NAMALWA (cell line): ENCODE results near the gene MRTFA.
"Not testable (repeated sequence)": the region's sequence is repeated elsewhere in the genome, so short reads cannot be mapped to it uniquely, and the experiment has no call there.

ENCODE experiments used
- DNase-seq: peaks from one replicate; pipeline ENCODE4 v3.0.0-alpha.2; 2015; ENCODE audit warnings: low spot score

The MRTFA gene

DNA sequence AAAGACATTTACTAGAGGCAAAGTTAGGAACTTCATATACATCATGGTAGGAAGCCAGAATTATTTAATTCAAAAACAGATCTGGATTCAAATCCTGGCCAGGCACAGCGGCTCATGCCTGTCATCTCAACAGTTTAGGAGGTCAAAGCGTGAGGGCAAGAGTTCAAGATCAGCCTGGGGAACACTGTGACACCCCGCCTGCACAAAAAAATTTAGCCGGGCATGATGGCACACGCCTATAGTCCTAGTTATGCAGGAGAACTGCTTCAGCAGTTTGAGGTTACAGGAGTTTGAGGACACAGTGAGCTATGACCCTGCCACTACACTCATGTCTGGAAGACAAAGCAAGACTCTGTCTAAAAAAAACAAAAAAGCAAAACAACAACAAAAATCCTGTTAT is 8.9 kb downstream of the MRTFA start:
- DNase-seq: no peak

DNA sequence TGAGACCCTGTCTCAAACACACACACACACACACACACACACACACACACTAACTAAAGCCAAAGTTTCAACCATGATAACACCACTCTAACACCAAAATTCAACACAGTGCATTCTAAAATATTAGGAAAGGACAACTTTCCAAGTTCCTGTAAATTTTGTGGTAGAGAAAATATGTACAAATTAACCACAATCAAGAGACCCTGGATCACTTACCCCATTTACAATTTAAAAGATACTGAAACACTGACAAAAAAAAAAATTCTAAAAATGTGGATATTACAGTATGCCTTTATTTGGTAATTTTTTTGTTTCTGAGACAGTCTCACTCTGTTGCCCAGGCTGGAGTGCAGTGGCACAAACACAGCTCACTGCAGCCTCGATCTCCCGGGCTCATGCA is 9.7 kb downstream of the MRTFA start:
- no peak for DNase-seq

DNA sequence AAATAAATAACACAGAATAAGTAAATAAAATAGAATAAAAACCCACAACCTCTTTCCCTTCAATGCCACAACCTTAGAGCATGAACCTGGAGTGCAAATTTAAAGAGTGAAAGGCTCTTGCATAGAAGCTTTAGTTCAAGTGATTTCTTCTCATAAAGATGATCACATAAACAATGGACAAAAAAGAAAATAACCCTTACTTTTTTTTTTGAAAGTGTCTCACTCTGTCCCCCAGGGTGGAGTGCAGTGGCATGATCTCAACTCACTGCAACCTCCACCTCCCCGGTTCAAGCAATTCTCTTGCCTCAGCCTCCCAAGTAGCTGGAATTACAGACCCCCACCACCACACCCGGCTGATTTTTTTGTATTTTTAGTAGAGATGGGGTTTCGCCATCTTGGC is 10.7 kb downstream of the MRTFA start:
- not testable (repeated sequence) for DNase-seq

DNA sequence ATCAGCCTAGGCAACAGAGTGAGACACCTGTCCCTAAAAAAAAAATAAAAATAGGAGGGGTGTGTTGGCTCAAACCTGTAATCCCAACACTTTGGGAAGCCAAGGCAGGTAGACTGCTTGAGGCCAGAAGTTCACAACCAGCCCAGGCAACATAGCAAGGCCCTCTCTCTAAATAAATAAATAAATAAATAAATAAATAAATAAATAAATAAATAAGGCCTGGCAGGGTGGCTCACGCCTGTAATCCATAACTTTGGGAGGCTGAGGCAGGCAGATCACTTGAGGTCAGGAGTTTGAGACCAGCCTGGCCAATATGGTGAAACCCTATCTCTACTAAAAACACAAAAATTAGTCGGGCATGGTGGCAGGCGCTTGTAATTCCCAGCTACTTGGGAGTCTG is 11.2 kb downstream of the MRTFA start:
- not testable (repeated sequence) for DNase-seq

DNA sequence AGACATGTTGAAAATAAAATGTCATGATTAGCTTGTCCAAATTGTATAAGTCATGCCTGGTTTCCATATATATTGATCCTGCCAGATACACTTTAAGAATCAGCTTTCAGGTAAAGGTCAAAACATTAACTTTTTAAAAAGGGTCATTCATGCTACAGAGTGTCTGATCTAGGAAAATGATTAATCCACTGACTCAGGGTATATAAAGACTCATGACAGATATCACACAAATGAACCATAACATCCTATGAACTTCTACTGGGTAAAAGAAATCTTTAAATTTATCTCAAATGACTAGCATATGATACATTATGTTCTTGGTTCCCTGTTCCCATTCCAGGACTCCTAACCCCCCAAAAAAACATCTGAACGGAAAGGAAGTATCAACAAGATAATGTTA is 11.7 kb downstream of the MRTFA start:
- no peak for DNase-seq

DNA sequence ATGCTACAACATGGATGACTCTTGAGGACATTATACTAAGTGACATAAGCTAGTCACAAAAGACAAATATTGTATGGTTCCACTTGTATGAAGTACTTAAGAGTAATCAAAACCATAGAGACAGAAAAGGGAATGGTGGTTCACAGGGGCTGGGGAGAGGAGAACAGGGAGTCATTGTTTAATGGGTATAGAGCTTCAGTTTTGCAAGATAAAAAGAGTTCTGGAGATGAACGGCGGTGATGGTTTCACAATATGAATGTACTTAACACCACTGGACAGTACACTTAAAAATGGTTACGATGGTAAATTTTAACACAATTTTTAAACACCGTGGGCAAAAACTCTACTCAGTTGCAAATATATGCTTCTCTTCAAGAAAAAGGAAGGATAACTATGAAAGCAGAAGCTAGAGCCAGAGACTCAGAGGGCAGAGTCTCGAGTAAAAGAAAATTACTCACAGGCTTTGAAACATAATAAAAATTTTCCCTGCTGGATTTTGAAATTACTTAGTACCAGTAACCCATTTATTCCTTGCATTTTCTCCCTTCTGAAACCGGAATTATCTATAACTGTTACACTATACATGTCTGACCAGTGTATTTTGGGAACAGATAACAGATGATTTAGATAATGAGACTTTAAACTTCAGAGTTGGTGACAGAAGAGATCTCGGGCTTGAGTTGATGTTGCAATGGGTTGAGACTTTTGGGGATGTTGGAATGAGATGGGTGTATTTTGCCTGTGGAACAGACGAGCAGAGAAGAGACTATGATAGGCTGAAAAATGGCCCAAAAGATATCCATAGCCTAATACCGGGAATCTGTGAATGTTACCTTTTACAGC is 15.0 kb downstream of the MRTFA start:
- no peak for DNase-seq

DNA sequence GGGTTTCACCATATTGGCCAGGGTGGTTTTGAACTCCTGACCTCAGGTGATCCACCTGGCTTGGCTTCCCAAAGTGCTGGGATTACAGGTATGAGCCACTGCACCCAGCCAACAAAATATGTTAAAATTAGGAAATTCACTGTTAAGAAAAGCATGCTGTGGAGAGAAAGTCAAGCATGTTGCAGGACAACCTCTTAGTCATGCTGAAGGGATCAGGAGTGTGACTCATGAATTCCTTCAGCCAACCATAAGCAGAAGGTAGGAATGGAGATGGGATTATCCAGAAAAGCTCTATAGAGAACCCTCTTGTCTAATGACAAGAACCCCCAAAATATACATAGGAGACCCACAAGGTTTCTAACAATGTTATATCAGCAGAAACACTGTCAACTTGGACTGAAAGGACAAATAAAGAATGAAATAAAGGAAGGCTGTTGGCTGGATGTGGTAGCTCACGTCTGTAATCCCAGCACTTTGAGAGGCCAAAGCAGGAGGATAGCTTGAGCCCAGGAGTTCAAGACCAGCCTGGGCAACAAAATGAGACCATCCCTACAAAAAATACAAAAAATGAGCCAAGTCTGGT is 16.0 kb downstream of the MRTFA start:
- no peak for DNase-seq

DNA sequence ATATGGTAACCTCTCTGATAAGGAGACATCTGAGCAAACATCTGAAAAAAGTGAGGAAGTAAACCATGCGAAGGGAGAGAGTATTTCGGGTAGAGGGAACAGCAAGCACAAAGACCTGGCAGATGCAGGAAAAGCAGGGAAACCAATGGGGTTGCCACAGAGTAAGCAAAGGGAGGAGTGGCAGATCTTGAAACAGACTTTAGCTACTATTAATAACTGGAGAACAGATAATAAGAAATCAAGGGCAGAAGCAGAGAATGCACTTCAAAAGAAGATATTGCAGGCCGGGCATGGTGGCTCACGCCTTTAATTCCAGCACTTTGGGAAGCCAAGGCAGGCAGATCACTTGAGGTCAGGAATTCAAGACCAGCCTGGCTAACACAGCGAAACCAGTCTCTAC is 18.1 kb downstream of the MRTFA start:
- DNase-seq: no peak

DNA sequence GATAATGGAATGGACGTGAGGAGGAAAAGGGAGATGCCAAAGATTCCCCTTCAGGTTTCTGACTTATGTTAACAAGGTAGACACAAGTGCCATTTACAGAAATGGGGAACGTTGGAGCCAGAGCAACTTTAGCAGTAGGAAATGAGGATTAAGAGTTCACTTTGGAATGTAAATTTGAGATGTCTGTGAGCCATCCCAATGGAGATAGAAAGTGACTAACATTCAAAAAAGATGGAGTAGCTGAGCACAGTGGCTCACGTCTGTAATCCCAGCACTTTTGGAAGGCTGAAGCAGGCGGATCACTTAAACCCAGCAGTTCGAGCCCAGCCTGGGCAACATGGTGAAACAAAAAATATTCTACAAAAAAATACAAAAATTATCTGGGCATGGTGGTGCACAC is 19.9 kb downstream of the MRTFA start:
- no peak for DNase-seq

DNA sequence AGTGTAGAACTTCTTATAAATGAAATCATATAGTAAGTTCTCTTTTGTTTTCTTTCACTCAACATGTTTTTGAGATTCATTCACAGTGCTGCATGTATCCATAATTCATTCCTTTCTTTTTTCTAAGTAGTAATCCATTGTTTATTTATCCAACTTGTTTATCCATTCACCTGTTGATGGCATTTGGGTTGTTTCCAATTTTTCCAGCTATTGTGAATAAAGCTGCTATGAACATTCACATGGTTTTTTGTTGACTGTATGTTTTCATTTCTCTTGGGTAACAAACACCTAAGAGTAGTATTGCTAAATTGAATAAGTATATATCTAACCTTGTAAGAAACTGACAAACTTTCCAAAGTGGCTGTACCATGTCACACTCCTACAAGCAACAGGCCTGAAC is 23.5 kb downstream of the MRTFA start:
- no peak for DNase-seq

DNA sequence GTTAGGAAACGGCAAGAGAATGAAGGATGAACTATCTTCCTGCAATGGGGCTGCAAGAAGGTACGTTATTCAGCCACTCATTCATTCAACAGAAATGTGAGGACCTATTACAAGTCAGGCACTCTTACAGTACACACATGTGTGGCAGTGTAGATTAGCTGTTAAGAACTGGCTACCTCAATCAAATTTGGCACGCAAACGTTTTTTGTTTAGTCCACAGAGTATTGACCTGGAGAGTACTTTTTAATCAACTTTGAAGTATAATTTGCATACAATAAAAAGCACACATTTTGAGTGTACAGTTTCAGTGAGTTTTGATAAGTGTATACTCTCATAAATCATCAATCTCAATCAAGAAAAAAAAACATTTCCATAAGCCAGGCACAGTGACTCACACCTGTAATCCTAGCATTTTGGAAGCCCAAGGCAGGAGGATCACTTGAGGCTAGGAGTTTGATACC is 24.2 kb downstream of the MRTFA start:
- DNase-seq: no peak

DNA sequence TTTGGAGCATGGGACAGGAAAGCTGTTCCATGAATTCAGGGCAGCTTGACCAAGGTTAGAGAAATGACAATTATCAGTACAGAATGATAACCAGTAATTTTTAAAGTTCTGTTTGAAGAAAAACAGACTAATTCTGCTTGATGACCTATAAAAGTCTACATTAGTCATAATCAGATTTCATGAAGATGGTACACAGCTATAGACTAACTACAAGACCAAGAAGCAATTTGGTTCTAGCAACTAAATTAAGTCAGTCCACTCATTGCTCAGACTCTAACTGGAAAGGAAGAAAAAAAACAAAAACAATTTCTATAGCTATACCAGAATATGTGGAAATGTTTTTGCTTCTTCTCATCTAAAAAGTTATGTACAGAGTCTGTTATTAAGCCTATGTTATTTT is 24.9 kb downstream of the MRTFA start:
- no peak for DNase-seq

DNA sequence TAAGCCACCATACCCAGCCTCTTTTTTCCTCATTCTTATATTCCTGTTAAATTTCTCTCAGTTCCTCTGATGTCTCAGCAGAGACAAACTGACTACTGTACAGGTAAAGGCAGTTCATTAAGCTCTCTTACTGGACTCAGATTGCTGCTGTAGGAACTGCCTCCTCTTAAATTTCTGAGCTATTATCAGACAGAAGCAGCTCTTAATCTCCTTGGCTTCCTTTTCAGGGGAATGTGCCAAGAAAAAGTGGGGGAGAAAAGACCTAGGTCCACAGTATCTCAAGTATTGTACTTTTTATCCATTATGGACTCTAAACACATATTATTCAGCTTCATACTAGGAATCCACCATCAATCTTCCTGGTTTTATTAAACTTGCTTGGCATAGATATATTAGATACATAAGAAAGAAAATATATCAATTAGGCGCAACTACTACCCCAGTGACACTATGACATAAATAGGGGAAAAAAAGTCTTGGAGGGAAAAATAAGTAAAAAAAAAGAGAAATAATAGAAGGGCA is 26.1 kb downstream of the MRTFA start:
- no peak for DNase-seq

DNA sequence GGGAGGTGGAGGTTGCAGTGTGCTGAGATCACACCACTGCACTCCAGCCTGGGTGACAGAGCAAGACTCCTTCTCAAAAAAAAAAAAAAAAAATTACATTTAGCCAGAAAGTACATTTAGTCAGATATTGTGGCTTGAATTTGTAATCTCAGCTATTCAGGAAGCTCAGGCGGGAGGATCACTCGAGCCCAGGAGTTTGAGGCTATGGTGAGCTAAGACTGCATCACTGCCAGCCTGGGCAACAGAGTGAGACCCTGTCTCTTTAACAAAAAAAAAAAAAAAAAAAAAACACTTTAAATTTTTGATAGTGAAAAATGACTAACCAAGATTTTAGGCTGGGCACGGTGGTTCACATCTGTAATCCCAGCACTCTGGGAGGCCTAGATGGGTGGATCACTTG is 27.3 kb downstream of the MRTFA start:
- no peak for DNase-seq

DNA sequence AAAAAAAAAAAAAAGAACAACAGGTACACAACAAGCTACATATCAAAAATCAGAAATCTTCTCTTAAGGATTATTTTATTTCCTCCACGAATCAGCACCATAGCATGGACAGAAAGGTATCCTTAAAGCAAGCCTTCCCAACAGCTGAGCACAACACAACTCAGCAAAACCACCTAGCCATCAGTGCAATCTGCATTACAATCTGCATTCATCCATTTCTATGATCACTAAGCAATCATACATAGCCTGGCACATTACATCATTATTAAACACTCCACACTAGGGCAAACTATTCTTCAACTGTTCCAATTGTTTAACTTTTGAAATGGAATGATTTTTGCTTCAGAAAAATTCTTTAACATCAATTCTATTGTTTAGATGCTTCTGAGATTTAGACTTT is 29.0 kb downstream of the MRTFA start:
- DNase-seq: no peak

DNA sequence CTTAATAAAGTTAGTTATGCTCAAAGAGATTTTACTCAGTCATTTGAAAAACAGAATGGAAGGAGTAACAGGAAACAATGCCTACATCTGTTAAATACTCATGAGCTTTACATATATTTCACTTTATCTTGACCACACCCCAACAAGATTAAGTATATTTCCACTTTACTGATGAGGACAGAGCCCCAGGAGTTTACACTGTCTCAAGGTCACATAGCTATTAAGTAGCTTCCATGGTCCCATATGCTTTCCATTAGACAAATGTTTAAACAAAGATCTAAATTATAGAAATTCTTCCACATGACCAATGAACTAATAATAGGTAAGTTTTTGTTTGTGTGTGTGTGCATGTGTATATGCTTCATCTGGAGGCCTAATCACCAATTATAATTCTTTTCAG is 30.2 kb downstream of the MRTFA start:
- DNase-seq: no peak

DNA sequence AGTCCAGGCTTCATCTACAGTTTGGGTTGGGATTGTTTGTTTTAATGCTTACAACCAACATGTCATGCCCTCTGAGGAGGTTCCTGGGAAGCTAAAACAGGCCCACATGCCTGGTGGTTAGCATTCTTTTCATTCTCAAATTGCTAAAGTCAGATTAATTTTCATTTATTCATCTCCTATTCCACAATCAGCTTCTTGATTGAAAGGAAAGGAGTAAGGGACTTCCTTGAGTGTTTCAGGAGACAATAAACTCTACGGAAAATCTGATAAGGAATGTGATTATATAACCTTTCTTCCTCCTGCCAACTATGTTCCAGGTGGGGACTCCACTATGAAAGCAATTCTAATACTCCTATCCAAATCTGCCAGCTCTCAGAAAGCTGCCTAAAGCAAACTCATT is 30.8 kb downstream of the MRTFA start:
- DNase-seq: no peak

DNA sequence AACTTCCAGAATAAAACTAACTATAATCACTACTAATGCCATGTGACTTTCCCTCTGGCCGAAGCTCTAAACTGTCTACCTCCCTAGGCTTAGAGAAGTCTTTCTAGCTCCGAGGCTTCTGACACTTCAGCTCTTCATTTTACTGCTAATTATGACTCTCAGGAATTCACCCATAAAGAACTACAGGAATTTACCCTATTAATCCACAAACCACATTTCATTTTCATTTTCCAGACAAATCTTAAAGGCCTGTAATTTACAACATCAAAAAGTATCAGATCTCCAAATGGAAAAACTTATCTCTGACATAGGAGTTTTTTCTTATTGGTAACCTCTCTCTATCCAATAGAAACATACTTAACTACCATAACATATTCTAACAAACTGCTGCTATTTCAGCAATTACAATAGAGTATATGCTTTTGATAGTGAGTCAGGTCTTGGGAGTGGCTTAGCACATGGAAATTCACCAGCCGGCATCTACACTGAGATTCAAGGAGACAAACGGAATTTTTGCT is 33.4 kb downstream of the MRTFA start:
- DNase-seq: no peak

DNA sequence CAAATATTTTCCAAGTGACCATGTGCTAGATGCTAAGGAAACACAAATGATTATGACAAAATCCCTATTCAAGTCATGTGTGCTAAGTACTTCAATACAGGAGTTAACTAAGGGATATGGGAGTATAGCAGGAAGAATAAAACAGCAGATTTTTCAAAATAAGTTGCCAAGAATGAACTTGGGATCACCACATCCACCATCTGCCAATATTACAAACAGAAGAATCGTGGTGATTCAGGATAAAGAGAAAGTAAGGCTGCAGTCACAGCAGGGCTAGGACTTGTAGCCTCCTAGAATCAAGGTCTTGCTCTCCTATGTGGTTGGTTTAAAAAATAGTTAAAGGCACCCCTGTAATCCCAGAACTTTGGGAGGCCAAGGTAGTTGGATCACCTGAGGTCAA is 34.3 kb downstream of the MRTFA start:
- no peak for DNase-seq

DNA sequence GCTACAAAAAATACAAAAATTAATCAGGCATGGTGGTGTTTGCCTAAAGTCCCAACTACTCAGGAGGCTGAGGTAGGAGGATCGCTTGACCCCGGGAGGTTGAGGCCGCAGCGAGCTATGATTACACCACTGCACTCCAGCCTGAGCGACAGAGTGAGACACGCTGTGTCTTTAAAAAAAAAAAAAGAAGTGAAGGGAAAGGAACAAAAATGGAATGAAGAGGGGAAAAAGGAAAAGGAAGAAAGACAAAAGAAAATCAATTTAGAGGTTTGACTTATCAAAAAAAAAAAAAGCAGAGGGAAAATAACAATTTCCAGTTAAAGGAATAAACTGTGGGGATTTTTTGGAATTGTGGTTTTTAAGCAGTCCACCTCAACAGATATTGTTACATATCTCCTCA is 36.8 kb downstream of the MRTFA start:
- no peak for DNase-seq

DNA sequence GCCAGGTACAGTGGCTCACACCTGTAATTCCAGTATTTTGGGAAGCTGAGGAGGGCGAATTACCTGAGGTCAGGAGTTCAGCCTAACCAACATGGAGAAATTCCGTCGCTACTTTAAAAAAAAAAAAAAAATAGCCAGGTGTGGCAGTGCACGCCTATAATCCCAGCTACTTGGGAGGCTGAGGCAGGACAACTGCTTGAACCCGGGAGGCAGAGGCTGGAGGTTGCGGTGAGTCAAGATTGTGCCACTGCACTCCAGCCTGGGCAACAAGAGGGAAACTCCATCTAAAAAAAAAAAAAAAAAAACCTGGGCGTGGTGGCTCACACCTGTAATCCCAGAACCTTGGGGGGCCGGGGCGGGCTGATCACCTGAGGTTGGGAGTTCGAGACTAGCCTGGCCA is 37.8 kb downstream of the MRTFA start:
- DNase-seq: not testable (repeated sequence)

DNA sequence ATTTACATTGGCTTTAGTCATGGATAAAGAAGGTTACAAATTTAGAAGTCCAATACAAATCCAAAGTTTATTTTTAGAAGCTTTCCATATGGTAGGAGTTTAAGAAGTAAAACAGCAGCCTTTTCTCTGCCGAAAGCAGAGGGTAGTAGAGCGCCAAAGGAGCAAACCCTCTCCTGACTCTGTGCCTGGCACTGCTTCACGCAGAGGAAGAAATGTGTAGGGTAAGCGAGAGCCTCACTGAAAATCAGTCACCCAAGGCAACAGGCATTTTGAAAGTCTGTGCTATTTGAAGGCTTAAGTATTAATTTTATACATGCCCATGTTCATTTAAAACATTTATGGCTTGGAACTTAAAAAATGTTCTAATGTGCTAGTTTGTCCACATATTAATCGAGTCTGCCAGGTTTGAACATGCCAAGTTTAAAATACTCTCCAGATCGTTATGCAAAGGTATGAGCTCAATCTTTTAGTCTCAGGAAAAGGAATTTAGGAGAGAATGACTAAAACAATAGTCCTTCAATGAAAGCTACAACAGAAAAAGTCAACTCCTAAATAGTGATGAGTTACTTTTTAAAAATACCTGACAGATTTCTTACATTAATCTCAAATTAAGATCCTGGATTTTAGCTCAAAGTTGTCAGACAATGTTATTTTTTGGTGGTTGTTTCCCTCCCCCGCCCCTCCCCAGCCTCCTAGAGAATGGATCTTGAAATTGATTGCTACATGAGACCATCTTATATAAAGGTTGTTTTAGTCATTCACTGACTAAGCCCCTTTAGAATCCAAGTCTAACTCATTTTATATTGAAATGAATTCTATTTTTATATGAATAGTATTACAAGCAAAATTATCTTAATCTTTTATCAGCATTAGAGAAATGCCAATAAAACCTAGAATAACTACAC is 38.7 kb downstream of the MRTFA start:
- no peak for DNase-seq
